Dermis blood vessel endothelial cell (primary cell): ENCODE data around the gene SLCO1C1. TPM values are rescaled to one million over a fixed set of nuclear protein-coding genes. Genes with fewer than 3 reads are reported as not detected.
A peak's percentile ranks its signal among the peaks of the same experiment; 100 is the strongest.

Experiments
- DNase-seq: peaks from one replicate; pipeline ENCODE4 v3.0.0; 2010
- total RNA-seq: library from RNA; depleted of rRNA; stranded (reverse); fragments of >200 nt; gene quantifications from 2 replicates; pipeline ENCODE4 v1.2.3, GENCODE V29; 2014

The SLCO1C1 gene
- total RNA-seq, 1 donor from 2014 or later = not detected

GRCh38 chr12:20798554-20798953, 103.4 kb downstream of the SLCO1C1 start:
- DNase-seq = peak; percentile 19

DNA sequence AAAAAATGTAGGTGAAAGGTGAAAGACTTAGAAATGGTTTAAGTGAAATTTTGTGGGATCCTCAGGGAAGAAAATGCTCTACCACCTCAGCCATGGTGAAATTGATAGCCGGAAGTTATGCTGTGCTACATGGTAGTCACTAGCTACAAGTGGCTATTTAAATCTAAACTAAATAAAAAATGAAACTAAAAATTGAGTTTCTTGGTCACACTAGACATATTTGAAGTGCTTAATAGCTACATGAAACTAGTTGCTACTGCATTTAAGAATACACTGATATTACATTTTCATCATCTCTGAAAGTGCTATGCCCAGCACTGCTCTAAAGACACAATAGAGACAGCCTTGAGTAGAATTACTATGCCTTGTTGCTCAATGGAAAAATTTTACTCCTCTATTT, 105.0 kb downstream of the SLCO1C1 start:
- DNase-seq = no peak

GRCh38 chr12:20801035-20801434, 105.9 kb downstream of the SLCO1C1 start:
- no peak for DNase-seq

Other genes with a start within 250 kb of the SLCO1C1 start
- gene SLCO1B3, start 115.4 kb downstream of the SLCO1C1 start, total RNA-seq = not detected in 2 replicates